Measurements from ENCODE around the gene DAB1.

Gene DAB1

GRCh38 chr1:57019236-57019839 lies 404.5 kb downstream of the DAB1 start:
- no peak for DNase-seq (ENCODE audit: low read depth)

- no peak for DNase-seq (ENCODE audit: low read depth)
Observed at GRCh38 chr1:57018119-57018518, 405.7 kb downstream of the DAB1 start.

GRCh38 chr1:57017717-57018116 lies 406.1 kb downstream of the DAB1 start:
- no peak for DNase-seq (ENCODE audit: low read depth)

GRCh38 chr1:57017200-57017599 lies 406.7 kb downstream of the DAB1 start:
- DNase-seq (ENCODE audit: low read depth), result no peak

- no peak for DNase-seq (ENCODE audit: low read depth)
Observed at GRCh38 chr1:57015071-57015470, 408.8 kb downstream of the DAB1 start.

- no peak for DNase-seq (ENCODE audit: low read depth)
Observed at GRCh38 chr1:57013522-57013921, 410.3 kb downstream of the DAB1 start.

GRCh38 chr1:57012315-57012714 lies 411.5 kb downstream of the DAB1 start:
- no peak for DNase-seq (ENCODE audit: low read depth)

- no peak for DNase-seq (ENCODE audit: low read depth)
Observed at GRCh38 chr1:57010511-57010910, 413.3 kb downstream of the DAB1 start.

- no peak for DNase-seq (ENCODE audit: low read depth)
Observed at GRCh38 chr1:57007948-57008347, 415.9 kb downstream of the DAB1 start.

- DNase-seq (ENCODE audit: low read depth), result no peak
Observed at GRCh38 chr1:57007472-57007871, 416.4 kb downstream of the DAB1 start.

- no peak for DNase-seq (ENCODE audit: low read depth)
Observed at GRCh38 chr1:57003398-57004139, 420.3 kb downstream of the DAB1 start.

GRCh38 chr1:56995414-56996100 lies 428.3 kb downstream of the DAB1 start:
- DNase-seq (ENCODE audit: low read depth), result no peak

- no peak for DNase-seq (ENCODE audit: low read depth)
Observed at GRCh38 chr1:56993475-56993874, 430.4 kb downstream of the DAB1 start.

- no peak for DNase-seq (ENCODE audit: low read depth)
Observed at GRCh38 chr1:56992318-56993125, 431.3 kb downstream of the DAB1 start.

GRCh38 chr1:56991576-56991975 lies 432.3 kb downstream of the DAB1 start:
- DNase-seq (ENCODE audit: low read depth), result no peak

- no peak for DNase-seq (ENCODE audit: low read depth)
Observed at GRCh38 chr1:56986397-56986796, 437.5 kb downstream of the DAB1 start.

GRCh38 chr1:56985857-56986256 lies 438.0 kb downstream of the DAB1 start:
- no peak for DNase-seq (ENCODE audit: low read depth)

- DNase-seq (ENCODE audit: low read depth), result no peak
Observed at GRCh38 chr1:56983484-56983883, 440.4 kb downstream of the DAB1 start.

- DNase-seq (ENCODE audit: low read depth), result no peak
Observed at GRCh38 chr1:56979986-56980755, 443.7 kb downstream of the DAB1 start.

- DNase-seq (ENCODE audit: low read depth), result no peak
Observed at GRCh38 chr1:56978819-56979218, 445.0 kb downstream of the DAB1 start.

- DNase-seq (ENCODE audit: low read depth), result no peak
Observed at GRCh38 chr1:56977910-56978309, 445.9 kb downstream of the DAB1 start.

- DNase-seq (ENCODE audit: low read depth), result no peak
Observed at GRCh38 chr1:56975446-56975845, 448.4 kb downstream of the DAB1 start.
